Stimulated activated CD4-positive, alpha-beta T cell treated with anti-CD3 and anti-CD28 coated beads, Interleukin-4, amount 100 ng/mL, for 1 hour (primary cell): ENCODE data around the gene CYP4A22.
"Not testable (repeated sequence)": the region's sequence is repeated elsewhere in the genome, so short reads cannot be mapped to it uniquely, and the experiment has no call there.

Experiments
- DNase-seq: peaks from one replicate; pipeline ENCODE4 v3.0.0-alpha.2; 2020

CYP4A22 gene

GRCh38 chr1:47186267-47187185 is 49.3 kb downstream of the CYP4A22 start:
- no peak for DNase-seq

GRCh38 chr1:47187231-47187925 is 50.1 kb downstream of the CYP4A22 start:
- no peak for DNase-seq

- no peak for DNase-seq
Measured at GRCh38 chr1:47187926-47188250, 50.6 kb downstream of the CYP4A22 start.

DNA sequence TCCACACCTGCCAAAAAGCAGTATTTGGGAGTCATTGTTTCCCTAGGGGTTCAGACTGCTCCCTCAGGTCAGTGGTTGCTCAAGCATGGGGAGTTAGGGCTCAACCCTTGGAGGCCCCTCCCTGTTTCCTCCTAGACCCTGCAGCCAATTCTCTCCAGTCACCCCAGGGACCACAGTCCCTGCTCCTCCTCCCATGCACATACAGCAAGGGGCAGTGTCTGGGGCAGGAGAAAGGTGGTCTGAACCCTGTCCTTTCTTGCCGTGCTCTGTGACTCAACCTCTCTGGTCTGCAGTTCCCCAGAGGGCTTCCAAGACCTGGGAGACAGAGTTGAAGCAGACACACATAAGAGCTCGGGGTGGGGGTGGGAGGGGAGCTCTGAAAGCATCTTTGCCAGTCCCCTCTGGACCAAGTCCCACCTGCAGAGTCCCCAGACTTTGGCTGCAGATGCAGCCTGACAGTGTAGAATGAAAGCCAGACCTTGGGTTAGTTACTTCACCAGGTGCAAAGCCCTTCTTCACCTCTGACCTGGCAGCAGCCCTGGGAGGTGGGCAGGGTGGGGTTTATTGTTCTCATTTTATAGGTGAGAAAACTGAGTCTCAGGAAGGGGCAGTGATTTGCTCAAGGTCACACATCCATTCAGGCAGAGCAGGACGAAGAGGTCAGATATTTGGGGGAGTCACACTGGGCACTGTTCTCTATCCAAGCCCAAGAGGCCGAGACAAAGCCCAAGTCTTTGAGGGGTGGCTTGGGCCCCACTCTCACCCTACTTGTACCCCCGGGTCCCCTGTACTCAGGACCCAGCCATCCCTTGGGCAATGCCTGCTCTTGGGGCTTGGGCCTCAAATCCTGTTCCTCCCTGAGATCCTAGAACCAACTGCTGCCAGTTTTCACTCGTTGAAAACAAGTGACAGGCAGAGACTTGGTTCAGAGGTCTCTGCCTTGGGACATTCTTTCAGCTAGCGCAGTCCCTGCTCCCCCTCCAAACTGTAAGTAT is 51.8 kb downstream of the CYP4A22 start:
- no peak for DNase-seq

- DNase-seq, result no peak
Measured at GRCh38 chr1:47189844-47190508, 52.7 kb downstream of the CYP4A22 start, which contains the start of gene PDZK1IP1. Gene PDZK1IP1, minus strand, starts transcription at chr1:47190036. Its CDS starts 104 bp downstream, at chr1:47189932.

DNA sequence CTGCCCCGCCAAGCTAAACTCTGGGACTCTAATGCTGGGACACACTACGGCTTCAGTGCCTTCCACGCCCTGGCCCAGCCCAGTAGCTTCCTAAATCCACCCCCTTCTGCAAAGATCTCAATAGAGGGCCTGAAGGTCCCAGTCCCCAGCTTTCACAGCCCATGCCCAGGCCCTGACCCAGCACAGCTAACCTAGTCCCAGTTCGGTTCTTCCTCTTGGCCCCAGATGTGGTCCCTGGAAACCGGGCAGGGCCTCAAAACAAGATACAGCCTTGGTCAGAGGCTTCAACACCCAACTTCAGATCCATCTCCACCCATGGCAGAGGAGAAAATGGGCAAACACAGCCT is 53.2 kb downstream of the CYP4A22 start:
- DNase-seq, result no peak

GRCh38 chr1:47190857-47191256 is 53.6 kb downstream of the CYP4A22 start:
- no peak for DNase-seq

GRCh38 chr1:47191940-47192457 is 54.8 kb downstream of the CYP4A22 start:
- DNase-seq, result no peak

DNA sequence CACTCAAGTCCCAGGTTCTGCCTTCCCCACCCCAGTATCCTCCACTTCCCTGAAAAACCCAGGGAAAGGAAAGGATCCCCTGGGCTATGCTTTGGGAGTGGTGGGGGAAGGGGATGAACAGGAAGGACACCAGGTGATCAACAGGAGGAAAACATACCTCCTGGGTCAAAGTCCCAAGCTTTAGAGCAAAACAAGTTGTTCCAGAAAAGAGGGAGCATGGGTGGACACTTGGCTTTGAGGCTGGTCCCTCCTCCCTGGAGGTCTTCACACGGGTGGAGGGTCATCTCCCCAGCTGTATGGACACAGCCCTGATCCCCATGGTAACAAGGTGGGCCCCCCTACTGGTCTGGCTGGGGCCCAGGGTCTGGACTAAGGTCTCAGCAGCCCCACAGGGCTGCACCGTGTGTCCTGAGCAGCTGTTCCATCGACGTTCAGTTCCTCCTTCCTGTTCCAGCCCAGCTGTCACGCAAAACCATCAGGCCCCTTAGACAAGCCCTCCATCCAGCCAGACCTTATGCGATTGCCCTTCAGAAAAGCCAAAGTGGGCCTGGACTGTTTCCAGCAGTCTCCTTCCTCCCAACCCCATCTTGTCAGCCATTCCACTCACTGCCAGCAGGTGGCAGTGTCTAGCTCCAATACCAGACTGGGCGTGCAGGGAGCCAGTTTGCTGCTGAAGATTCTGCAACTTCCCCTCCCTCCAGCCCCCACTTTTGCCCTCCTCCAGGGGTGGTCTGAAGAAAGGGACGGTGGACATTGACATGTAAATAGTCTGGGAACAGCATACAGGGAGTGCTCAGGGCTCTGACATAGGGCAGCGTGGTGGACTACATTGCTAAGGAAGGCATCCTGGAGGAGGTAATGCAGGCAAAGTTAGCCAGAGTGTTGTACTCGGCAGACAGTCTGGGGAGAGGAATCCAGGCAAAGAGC is 55.5 kb downstream of the CYP4A22 start:
- DNase-seq, result peak; percentile 67

DNA sequence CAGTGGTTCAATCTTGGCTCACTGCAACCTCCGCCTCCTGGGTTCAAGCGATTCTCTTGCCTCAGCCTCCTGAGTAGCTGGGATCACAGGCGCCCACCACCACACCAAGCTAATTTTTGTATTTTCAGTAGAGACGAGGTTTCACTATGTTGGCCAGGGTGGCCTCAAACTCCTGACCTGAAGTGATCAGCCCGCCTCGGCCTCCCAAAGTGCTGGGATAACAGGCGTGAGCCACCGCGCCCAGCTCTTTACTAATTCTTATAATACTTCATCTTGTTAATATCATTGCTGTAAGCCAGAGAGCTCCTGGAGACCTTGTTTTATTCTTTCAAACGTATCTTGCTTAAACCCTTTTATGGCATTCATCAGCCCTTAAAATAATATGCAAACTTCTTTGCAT is 56.3 kb downstream of the CYP4A22 start:
- not testable (repeated sequence) for DNase-seq

GRCh38 chr1:47194311-47194710 is 57.1 kb downstream of the CYP4A22 start:
- DNase-seq, result no peak

DNA sequence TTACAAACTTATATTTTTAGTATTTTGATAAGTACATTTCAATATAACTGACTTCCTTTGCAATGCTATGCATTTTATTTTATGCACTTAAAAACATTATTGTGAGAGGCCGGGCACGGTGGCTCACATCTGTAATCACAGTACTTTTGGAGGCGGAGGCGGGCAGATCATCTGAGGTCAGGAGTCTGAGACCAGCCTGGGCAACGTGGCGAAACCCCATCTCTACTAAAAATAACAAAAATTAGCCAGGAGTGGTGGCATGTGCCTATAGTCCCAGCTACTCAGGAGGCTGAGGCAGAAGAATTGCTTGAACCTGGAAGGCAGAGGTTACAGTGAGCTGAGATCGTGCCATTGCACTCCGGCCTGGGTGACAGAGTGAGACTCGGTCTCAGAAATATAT is 58.7 kb downstream of the CYP4A22 start:
- DNase-seq, result not testable (repeated sequence)

DNA sequence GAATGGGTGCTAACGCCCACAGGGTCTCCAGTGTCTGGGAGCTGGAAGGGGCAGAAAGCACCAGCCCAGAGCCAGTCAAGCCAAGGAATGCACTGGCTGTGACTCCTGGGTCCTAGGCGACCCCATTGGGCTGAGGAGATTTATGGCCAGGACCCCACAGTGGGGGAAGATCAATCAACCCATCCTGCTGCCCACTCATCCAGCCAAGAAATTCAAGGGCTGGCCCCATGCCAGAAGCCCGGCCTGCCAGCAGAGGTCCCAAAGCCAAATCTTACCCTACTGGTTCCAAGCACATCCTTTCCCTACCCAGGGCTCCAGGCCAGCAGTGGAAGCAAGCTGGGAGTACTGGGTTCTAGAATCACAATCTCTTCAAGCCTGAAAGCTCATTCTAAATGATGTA is 59.4 kb downstream of the CYP4A22 start:
- no peak for DNase-seq

- DNase-seq, result no peak
Measured at GRCh38 chr1:47198214-47198613, 61.0 kb downstream of the CYP4A22 start.
